LNCAP (cell line): ENCODE results near the gene DNLZ.

Experiments
- CTCF ChIP-seq: fragments of 450-650 bp; IDR thresholded peaks from 2 replicates; pipeline ENCODE4 v1.5.1; 2017; ENCODE audit warnings: mild to moderate bottlenecking

Gene DNLZ

DNA sequence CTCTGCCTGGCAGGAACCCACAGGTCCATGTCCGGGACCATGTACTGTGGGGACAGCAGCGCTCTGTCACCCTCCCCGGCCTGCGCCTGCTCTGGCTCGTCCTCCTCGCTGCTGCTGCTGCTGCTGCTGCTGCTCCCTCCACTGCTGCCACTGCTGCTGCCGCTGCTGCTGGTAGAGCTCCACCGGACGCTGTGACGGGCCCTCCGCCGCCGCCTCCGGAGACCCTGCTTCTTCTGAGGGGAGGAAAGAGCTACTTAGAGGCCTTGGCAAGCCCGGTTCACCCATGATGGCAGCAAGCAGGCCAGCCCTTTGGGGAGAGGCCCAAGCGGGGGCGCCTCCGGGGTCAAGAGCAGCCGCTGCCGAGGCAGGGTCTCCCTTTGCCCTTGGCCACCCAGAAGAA, 19.9 kb upstream of the DNLZ start:
- no peak for TF ChIP-seq CTCF

GRCh38 chr9:136381966-136382513, 18.5 kb upstream of the DNLZ start:
- no peak for TF ChIP-seq CTCF

DNA sequence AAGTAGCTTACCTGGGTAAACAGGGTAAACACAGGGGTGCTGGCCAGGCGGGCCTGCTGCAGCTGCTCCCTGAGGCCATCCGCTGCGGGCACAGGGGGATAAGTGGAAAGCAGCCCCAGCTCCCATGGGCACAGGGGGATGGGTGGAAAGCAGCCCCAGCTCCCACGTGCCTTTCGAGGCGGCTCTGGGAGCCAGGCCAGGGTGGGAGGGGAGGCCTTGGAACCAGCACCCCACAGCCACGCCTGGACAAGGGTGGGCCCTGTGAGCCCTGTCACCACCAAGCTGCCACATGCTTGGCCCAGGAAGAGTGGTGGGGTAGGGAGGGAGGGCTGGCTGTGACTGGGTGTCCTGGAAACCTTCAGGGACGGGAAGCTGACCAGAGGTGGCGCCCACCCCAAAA, 17.8 kb upstream of the DNLZ start:
- TF ChIP-seq CTCF, result no peak

DNA sequence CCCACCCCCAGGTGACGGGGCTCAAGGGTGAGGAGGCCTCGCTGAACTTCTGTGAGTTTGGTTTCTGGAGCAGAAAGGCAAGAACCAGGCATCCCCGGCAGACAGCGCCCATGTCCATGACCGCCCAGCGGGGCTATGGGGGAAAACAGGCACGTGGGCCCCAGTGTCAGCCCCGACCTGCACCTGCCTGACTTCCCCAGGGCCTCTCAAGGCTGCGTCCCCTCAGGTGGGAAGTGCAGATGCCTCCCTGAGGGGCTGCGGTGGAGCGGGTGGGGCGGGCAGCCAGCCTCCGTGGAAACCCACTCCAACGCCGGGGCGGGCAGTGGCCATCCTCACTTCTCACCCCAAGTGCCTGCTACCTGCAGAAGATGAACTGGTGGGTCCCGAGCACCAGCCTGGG, 16.8 kb upstream of the DNLZ start:
- no peak for TF ChIP-seq CTCF

GRCh38 chr9:136379891-136380290, 16.3 kb upstream of the DNLZ start:
- TF ChIP-seq CTCF, result no peak

- no peak for TF ChIP-seq CTCF
Observed at GRCh38 chr9:136379401-136379800, 15.9 kb upstream of the DNLZ start.

- TF ChIP-seq CTCF, result no peak
Observed at GRCh38 chr9:136379003-136379287, 15.4 kb upstream of the DNLZ start.

DNA sequence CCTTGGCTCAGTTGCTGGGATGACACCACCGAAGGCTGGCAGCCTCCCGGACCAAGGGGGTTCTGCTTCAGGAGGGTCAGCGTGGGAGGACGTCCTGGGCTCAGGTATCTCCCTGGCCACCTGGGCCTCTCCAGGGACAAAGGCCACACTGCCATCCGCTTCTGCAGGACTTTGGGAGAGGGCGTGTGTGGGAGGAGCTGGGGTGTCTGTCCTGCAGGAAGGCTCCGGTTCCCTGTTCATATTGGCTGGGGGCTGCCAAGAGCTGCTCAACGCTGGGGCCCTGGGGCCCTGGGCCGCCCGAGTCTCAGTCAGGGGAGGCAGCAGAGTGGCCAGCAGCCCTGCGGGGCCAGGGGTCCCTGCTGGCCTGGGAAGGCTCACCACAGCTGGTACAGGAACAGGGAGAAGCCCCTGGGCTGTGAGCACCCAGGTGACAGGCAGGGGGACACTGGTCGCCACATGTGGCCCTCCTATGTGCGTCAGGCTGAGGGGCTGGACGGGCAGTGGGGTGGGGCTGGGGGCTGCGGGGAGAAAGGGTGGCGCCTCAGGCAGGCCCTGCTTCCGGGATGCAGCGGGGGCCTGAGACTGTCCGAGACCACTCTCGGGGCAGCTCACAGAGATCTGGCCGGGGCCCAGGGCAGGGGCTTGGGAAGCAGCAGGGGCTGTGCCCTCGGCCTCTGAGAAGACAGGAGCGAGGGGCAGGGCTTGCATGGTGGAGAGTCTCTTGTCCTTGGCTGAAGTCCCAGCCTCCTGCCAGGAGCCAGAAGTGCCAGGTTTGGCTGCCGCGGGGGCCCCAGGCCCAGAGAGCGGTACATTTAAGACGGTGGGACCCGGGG, 14.8 kb upstream of the DNLZ start:
- TF ChIP-seq CTCF, result no peak
